Skeletal muscle tissue (tissue), 4 donors: Measurements from ENCODE around the gene WNT1. TPM values are rescaled to one million over a fixed set of nuclear protein-coding genes. Genes with fewer than 3 reads are reported as not detected.
A peak's percentile ranks its signal among the peaks of the same experiment; 100 is the strongest.

Experiments
- H3K27ac ChIP-seq: one replicate; pipeline ENCODE4 v1.7.0; 2013; ENCODE audit warnings: mild to moderate bottlenecking, low read depth, low read length, inconsistent platforms
- H3K27me3 ChIP-seq, 3 donors: one replicate each; pipeline ENCODE4 v1.7.0; 2013; ENCODE audit warnings: low read length in 3 of 3; ENCODE audit not compliant: control insufficient read depth in 3 of 3, insufficient read depth in 3 of 3
- H3K36me3 ChIP-seq, 3 donors: one replicate each; pipeline ENCODE4 v1.7.0; 2013; ENCODE audit warnings: low read length in 3 of 3; ENCODE audit not compliant: control insufficient read depth in 3 of 3, insufficient read depth in 3 of 3
- H3K4me1 ChIP-seq, 3 donors: one replicate each; pipeline ENCODE4 v1.7.0; 2013; ENCODE audit warnings: low read length in 3 of 3, mild to moderate bottlenecking in 3 of 3; ENCODE audit not compliant: control insufficient read depth in 3 of 3, insufficient read depth in 3 of 3
- H3K4me3 ChIP-seq, 3 donors: one replicate each; pipeline ENCODE4 v1.7.0; 2013; ENCODE audit warnings: low read length in 3 of 3
- H3K9ac ChIP-seq, 3 donors: one replicate each; pipeline ENCODE4 v1.7.0; 2013; ENCODE audit warnings: low read length in 3 of 3, mild to moderate bottlenecking in 3 of 3, moderate library complexity in 2 of 3, low read depth in 1 of 3
- H3K9me3 ChIP-seq, 3 donors: one replicate each; pipeline ENCODE4 v1.7.0; 2013; ENCODE audit warnings: low read length in 3 of 3; ENCODE audit not compliant: control insufficient read depth in 3 of 3
- total RNA-seq: library from RNA; depleted of rRNA; stranded (reverse); fragments of >200 nt; gene quantifications from one replicate; pipeline ENCODE4 v1.2.3, GENCODE V29; 2014
- donor health status: Osteomylitis.

The WNT1 gene
- total RNA-seq, 1 donor from 2014 or later: not detected

- Histone ChIP-seq H3K9me3 (no peaks in the 10 kb centered on the region), H3K9ac (no peak overlapping the region), H3K27ac (no peak overlapping the region), H3K4me1 (peaks cover 4 to 24% (median 12%) of the 10 kb centered on the region in 3 donors), H3K27me3 (peaks cover 7 to 31% (median 14%) of the 10 kb centered on the region in 3 donors), H3K36me3 (no peaks in the 10 kb centered on the region), H3K4me3 (no peak overlapping the region)
These were observed 10.0 kb downstream of the WNT1 start for GRCh38 chr12:48988030-48988649.

- H3K27ac ChIP-seq: no peak overlapping the region
- H3K4me3 ChIP-seq: no peak overlapping the region
- H3K4me1 ChIP-seq: peaks cover 4 to 20% (median 13%) of the 10 kb centered on the region in 3 donors
- H3K9me3 ChIP-seq: no peaks in the 10 kb centered on the region
- no peak overlapping the region for H3K9ac ChIP-seq
- H3K36me3 ChIP-seq: no peaks in the 10 kb centered on the region
- H3K27me3 ChIP-seq: peaks cover 10 to 28% (median 12%) of the 10 kb centered on the region in 3 donors
These were observed 12.4 kb downstream of the WNT1 start for GRCh38 chr12:48990552-48990951.

DNA sequence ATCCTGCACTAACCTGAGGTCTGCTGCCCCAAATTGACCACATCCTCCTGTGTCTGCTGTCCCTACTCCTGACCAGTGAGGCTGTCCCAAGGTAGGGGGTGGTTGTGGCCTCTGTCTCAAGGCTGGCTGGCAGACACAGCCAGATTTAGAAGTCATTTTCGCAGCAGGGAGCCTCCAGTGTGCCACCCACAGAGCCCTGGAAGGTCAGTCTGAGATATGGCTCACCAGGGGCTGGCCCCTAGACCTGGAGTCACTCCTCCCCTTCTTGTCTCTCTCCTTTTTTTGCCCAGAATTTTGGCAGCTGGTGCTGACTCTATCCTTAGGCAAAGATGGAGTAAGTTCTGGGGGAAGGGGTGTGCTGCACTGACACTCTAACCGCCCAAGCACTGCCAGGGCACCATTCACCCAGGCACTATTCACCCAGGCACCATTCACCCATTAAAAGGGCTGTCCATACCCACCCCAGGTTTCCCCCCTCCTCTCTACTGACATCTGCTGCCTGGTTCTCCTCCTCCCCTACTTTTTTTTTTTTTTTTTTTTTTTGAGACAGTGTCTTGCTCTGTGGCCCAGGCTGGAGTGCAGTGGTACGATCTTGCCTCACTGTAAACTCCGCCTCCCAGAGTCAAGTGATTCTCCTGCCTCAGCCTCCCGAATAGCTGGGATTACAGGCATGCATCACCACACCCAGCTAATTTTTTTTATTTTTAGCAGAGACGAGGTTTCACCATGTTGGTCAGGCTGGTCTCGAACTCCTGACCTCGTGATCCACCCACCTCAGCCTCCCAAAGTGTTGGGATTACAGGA, 13.3 kb downstream of the WNT1 start:
- H3K27ac ChIP-seq: no peak overlapping the region
- H3K4me3 ChIP-seq: no peak overlapping the region
- no peaks in the 10 kb centered on the region for H3K9me3 ChIP-seq
- no peaks in the 10 kb centered on the region for H3K36me3 ChIP-seq
- no peak overlapping the region for H3K9ac ChIP-seq
- peaks cover 0 to 16% (median 12%) of the 10 kb centered on the region in 3 donors for H3K4me1 ChIP-seq
- H3K27me3 ChIP-seq: peaks cover 10 to 24% (median 13%) of the 10 kb centered on the region in 3 donors

GRCh38 chr12:48993787-48994186, 15.7 kb downstream of the WNT1 start:
- Histone ChIP-seq H3K9ac (no peak overlapping the region), H3K36me3 (no peaks in the 10 kb centered on the region), H3K4me3 (no peak overlapping the region), H3K27ac (no peak overlapping the region), H3K27me3 (peaks cover 10 to 21% (median 19%) of the 10 kb centered on the region in 3 donors), H3K9me3 (no peaks in the 10 kb centered on the region), H3K4me1 (peaks cover 9 to 25% (median 24%) of the 10 kb centered on the region in 3 donors)

DNA sequence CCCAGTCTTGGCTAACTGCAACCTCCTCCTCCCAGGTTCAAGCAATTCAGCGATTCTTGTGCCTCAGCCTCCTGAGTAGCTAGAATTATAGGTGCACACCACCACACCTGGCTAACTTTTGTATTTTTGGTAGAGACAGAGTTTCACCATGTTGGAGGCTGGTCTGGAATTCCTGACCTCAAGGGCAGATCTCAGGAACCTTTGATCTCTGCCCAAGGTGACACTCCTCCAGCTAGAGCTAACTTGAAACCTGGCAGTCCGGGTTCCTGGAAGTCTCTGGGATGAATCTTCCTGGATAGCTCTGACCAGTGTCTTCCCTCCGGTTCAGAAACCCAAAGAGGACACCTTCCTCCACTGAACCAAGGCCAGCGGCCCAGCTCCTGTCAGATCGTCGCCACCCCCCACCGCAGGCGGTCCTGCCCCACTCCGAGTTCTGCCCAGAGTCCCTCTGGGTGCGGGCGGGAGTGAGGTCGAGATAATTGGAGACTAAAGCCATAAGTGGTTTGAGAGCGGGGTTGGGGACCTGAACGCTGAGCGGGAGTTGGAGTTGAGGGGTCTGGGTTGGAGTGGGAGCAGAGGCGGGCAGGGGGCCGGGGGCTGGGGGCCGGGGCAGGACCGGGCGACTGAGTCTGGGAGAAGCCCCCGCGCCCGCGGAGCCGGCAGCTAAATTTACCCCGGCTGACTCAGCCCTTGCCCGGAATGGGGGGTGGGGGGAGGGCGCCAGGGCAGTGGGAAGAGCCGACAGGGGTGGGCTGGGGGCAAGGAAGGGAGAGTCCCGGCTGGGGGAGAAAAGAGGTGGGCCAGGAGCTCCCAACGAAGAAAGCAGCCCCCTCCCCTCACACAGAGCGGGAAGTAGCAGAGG, 16.3 kb downstream of the WNT1 start:
- Histone ChIP-seq H3K36me3 (no peaks in the 10 kb centered on the region), H3K4me3 (peak overlapping the region in 1 of 3 donors; percentile 27), H3K27me3 (peaks cover 10 to 22% (median 19%) of the 10 kb centered on the region in 3 donors), H3K4me1 (peaks cover 14 to 29% (median 26%) of the 10 kb centered on the region in 3 donors), H3K27ac (no peak overlapping the region), H3K9me3 (no peaks in the 10 kb centered on the region), H3K9ac (no peak overlapping the region)

DNA sequence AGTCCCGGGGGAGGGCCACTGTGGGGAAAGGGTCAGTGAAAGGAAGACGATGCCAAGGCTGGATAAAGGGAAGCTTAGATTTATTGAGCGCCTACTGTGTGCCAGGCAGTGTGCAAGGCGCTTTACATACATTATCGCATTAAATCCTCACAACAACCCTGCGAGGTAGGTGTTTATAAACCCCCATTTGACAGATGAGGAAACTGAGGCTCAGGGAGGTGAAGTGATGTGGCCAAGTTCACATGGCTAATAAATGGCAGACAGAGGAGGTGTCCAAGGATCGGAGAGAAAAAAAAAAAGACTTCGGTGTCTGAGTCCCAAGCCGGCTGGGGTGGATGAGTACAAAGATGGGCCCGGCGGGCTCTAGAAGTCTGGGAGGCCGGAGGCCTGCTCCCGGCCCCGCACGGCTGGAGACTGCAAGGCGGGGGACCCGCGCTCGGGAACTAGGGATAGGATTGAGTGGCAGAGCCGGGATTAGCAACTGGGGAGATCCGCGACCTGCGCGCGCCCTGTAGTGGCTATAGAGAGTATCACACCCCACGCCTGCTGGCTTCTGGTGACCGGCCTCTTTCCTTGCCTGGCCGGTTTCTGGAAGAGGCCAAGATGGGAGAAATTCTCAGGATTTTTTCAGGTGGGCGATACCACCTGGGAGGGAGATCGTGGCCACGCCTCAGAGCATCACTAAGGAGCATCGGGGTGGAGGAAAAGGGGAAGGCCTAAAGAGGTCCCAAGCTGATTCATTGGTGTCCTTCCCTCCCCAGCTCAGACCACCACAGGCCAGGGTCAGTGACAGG, 17.2 kb downstream of the WNT1 start:
- Histone ChIP-seq H3K27ac (no peak overlapping the region), H3K9ac (peak overlapping the region in 2 of 3 donors; percentile 34 to 41), H3K27me3 (peaks cover 15 to 26% (median 22%) of the 10 kb centered on the region in 3 donors), H3K4me3 (peak overlapping the region; percentile 27 to 56 (median 43)), H3K36me3 (no peaks in the 10 kb centered on the region), H3K4me1 (peaks cover 22 to 38% (median 34%) of the 10 kb centered on the region in 3 donors), H3K9me3 (no peaks in the 10 kb centered on the region)

- H3K27me3 ChIP-seq: peaks cover 18 to 36% (median 23%) of the 10 kb centered on the region in 3 donors
- H3K36me3 ChIP-seq: peaks cover 8 to 12% (median 11%) of the 10 kb centered on the region in 3 donors
- H3K27ac ChIP-seq: no peak overlapping the region
- H3K9me3 ChIP-seq: no peaks in the 10 kb centered on the region
- peak overlapping the region in 1 of 3 donors; percentile 62 for H3K9ac ChIP-seq
- H3K4me1 ChIP-seq: peaks cover 27 to 51% (median 47%) of the 10 kb centered on the region in 3 donors
- H3K4me3 ChIP-seq: peak overlapping the region; percentile 30 to 49 (median 43)
These were observed 18.9 kb downstream of the WNT1 start for GRCh38 chr12:48996794-48997718.

DNA sequence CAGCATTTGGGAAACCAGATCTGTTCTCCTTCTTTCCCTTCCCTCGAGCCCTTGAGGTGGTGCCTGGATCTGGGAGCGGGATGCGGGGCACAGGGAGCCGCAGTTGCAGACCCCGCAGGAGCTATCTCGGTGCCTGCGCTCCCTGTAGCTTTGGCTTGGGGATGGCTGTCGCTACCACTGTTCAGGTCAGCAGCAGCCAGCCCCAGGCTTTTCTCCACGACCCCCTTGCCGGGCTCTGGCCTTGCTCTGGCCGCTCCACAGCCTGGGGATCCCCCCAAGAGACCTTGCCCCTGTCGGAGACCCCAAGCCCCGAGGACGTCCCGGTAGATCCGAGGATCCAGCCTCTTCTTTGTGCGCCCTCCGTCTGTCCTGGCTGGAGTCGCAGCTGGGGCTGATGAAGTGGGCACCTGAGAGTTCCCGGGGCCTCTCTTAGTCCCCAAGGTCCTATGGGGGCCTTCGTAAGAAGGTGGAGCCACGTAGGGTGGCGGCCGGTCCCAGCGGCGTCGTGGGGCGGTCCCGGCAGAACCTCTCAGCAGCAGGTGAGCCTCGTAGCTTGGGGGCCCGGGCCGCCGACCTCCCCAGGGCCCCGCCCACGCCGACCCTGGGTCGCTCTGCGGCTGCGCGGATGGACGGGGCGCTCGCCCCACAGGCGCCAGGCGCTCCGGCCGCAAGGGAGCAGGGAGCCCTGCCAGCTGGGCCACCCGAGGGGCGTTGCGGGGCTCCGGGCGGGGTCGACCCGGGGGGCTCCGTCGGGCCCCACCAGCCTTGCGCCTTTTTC, 19.8 kb downstream of the WNT1 start:
- H3K27ac ChIP-seq: no peak overlapping the region
- peak overlapping the region; percentile 64 to 76 (median 67) for H3K4me3 ChIP-seq
- peaks cover 15 to 36% (median 24%) of the 10 kb centered on the region in 3 donors for H3K27me3 ChIP-seq
- peak overlapping the region in 2 of 3 donors; percentile 32 to 69 for H3K9ac ChIP-seq
- peaks cover 17 to 21% (median 19%) of the 10 kb centered on the region in 3 donors for H3K36me3 ChIP-seq
- H3K4me1 ChIP-seq: peaks cover 27 to 51% (median 47%) of the 10 kb centered on the region in 3 donors
- H3K9me3 ChIP-seq: no peaks in the 10 kb centered on the region
